HG03439 (cell line): Measurements from ENCODE around the gene PCMT1.
"Not testable (repeated sequence)": the region's sequence is repeated elsewhere in the genome, so short reads cannot be mapped to it uniquely, and the experiment has no call there.

Source experiments
- ATAC-seq: cut with Tn5 transposase; IDR thresholded peaks from one replicate; pipeline ENCODE4 v1.9.1; 2021; ENCODE audit warnings: mild to moderate bottlenecking, moderate library complexity; ENCODE audit not compliant: unreplicated experiment

Gene PCMT1

GRCh38 chr6:149852881-149853280 lies 103.3 kb downstream of the PCMT1 start:
- no peak for ATAC-seq

- not testable (repeated sequence) for ATAC-seq
These were observed 104.5 kb downstream of the PCMT1 start for GRCh38 chr6:149854017-149854416.

- no peak for ATAC-seq
These were observed 105.0 kb downstream of the PCMT1 start for GRCh38 chr6:149854532-149854931.

- ATAC-seq = no peak
These were observed 105.6 kb downstream of the PCMT1 start for GRCh38 chr6:149855040-149855654.

- no peak for ATAC-seq
These were observed 106.2 kb downstream of the PCMT1 start for GRCh38 chr6:149855741-149856140.

GRCh38 chr6:149856256-149856994 lies 106.9 kb downstream of the PCMT1 start:
- no peak for ATAC-seq

- ATAC-seq = no peak
These were observed 108.0 kb downstream of the PCMT1 start for GRCh38 chr6:149857541-149857940.

- ATAC-seq = no peak
These were observed 109.8 kb downstream of the PCMT1 start for GRCh38 chr6:149859368-149859767.

- no peak for ATAC-seq
These were observed 110.4 kb downstream of the PCMT1 start for GRCh38 chr6:149859938-149860337.

GRCh38 chr6:149860513-149860833 lies 110.9 kb downstream of the PCMT1 start:
- ATAC-seq = no peak
